ENCODE data around the gene DLG2. TPM values are rescaled to one million over a fixed set of nuclear protein-coding genes. Genes with fewer than 3 reads are reported as not detected.
"Not testable (repeated sequence)": the region's sequence is repeated elsewhere in the genome, so short reads cannot be mapped to it uniquely, and the experiment has no call there.

Gene DLG2
- total RNA-seq, 1 donor from 2014 or later, result 1.8 TPM

- peaks cover 4% of the 10 kb centered on the region for H3K9me3 Mint-ChIP-seq (ENCODE audit: unreplicated experiment)
- Histone ChIP-seq H3K27ac (ENCODE audit: low read depth, low read length) (no peak overlapping the region), H3K27me3 (ENCODE audit: insufficient read depth, low read length) (no peaks in the 10 kb centered on the region), H3K9ac (ENCODE audit: low read length) (no peak overlapping the region), H3K4me2 (ENCODE audit: low read length) (no peak overlapping the region), H3K9me3 (ENCODE audit: insufficient read depth, low read depth, low read length) (no peaks in the 10 kb centered on the region), H4K20me1 (ENCODE audit: insufficient read depth, low read length) (no peaks in the 10 kb centered on the region), H2AFZ (ENCODE audit: low read depth, low read length) (no peak overlapping the region), H3K79me2 (ENCODE audit: insufficient read depth, low read length) (no peaks in the 10 kb centered on the region), H3K4me1 (ENCODE audit: insufficient read depth, low read length) (no peaks in the 10 kb centered on the region), H3K4me3 (ENCODE audit: insufficient read depth, low read depth, low read length) (no peak overlapping the region), H3K36me3 (ENCODE audit: insufficient read depth, low read length) (no peaks in the 10 kb centered on the region)
- H3K4me1 Mint-ChIP-seq (ENCODE audit: low read depth, unreplicated experiment), result no peaks in the 10 kb centered on the region
- no peak overlapping the region for H3K4me3 Mint-ChIP-seq (ENCODE audit: unreplicated experiment)
- H3K36me3 Mint-ChIP-seq (ENCODE audit: low read depth, unreplicated experiment), result no peaks in the 10 kb centered on the region
- no peaks in the 10 kb centered on the region for H3K27me3 Mint-ChIP-seq (ENCODE audit: low read depth, unreplicated experiment)
- TF ChIP-seq CTCF (IDR thresholded peaks at IDR 0.05; ENCODE audit: insufficient read depth, low read depth, low read length) (no peak), EZH2 (IDR thresholded peaks at IDR 0.05; ENCODE audit: insufficient read depth, low read length) (no peak)
- no peak overlapping the region for H3K27ac Mint-ChIP-seq (ENCODE audit: unreplicated experiment)
- no peak for FAIRE-seq
- no peak for DNase-seq (ENCODE audit: low read depth)
Measured at GRCh38 chr11:83424376-83425136, 2202.6 kb downstream of the DLG2 start.

- not testable (repeated sequence) for H3K27me3 Mint-ChIP-seq (ENCODE audit: low read depth, unreplicated experiment); H3K79me2 ChIP-seq (ENCODE audit: insufficient read depth, low read length); H3K4me3 ChIP-seq (ENCODE audit: insufficient read depth, low read depth, low read length); H3K36me3 Mint-ChIP-seq (ENCODE audit: low read depth, unreplicated experiment); H3K4me1 ChIP-seq (ENCODE audit: insufficient read depth, low read length); H3K9me3 Mint-ChIP-seq (ENCODE audit: unreplicated experiment); H4K20me1 ChIP-seq (ENCODE audit: insufficient read depth, low read length); H3K27me3 ChIP-seq (ENCODE audit: insufficient read depth, low read length); H3K27ac ChIP-seq (ENCODE audit: low read depth, low read length); H3K36me3 ChIP-seq (ENCODE audit: insufficient read depth, low read length); H3K4me2 ChIP-seq (ENCODE audit: low read length); FAIRE-seq; DNase-seq (ENCODE audit: low read depth); H2AFZ ChIP-seq (ENCODE audit: low read depth, low read length); H3K27ac Mint-ChIP-seq (ENCODE audit: unreplicated experiment); H3K4me3 Mint-ChIP-seq (ENCODE audit: unreplicated experiment); H3K9me3 ChIP-seq (ENCODE audit: insufficient read depth, low read depth, low read length); H3K9ac ChIP-seq (ENCODE audit: low read length); H3K4me1 Mint-ChIP-seq (ENCODE audit: low read depth, unreplicated experiment)
Measured at GRCh38 chr11:83422641-83423040, 2204.5 kb downstream of the DLG2 start.

GRCh38 chr11:83410605-83411565, 2216.3 kb downstream of the DLG2 start:
- Mint-ChIP-seq H3K27me3 (ENCODE audit: low read depth, unreplicated experiment) (no peaks in the 10 kb centered on the region), H3K4me3 (ENCODE audit: unreplicated experiment) (no peak overlapping the region), H3K9me3 (ENCODE audit: unreplicated experiment) (peaks cover 3% of the 10 kb centered on the region), H3K27ac (ENCODE audit: unreplicated experiment) (no peak overlapping the region), H3K36me3 (ENCODE audit: low read depth, unreplicated experiment) (no peaks in the 10 kb centered on the region), H3K4me1 (ENCODE audit: low read depth, unreplicated experiment) (no peaks in the 10 kb centered on the region)
- Histone ChIP-seq H3K79me2 (ENCODE audit: insufficient read depth, low read length) (no peaks in the 10 kb centered on the region), H4K20me1 (ENCODE audit: insufficient read depth, low read length) (no peaks in the 10 kb centered on the region), H3K9me3 (ENCODE audit: insufficient read depth, low read depth, low read length) (no peaks in the 10 kb centered on the region), H3K4me1 (ENCODE audit: insufficient read depth, low read length) (no peaks in the 10 kb centered on the region), H3K4me3 (ENCODE audit: insufficient read depth, low read depth, low read length) (no peak overlapping the region), H3K4me2 (ENCODE audit: low read length) (no peak overlapping the region), H3K36me3 (ENCODE audit: insufficient read depth, low read length) (no peaks in the 10 kb centered on the region), H3K9ac (ENCODE audit: low read length) (no peak overlapping the region), H2AFZ (ENCODE audit: low read depth, low read length) (no peak overlapping the region), H3K27me3 (ENCODE audit: insufficient read depth, low read length) (no peaks in the 10 kb centered on the region), H3K27ac (ENCODE audit: low read depth, low read length) (no peak overlapping the region)
- no peak for DNase-seq (ENCODE audit: low read depth)
- no peak for FAIRE-seq
- no peak for TF ChIP-seq EZH2 (IDR thresholded peaks at IDR 0.05; ENCODE audit: insufficient read depth, low read length)
- no peak for TF ChIP-seq CTCF (IDR thresholded peaks at IDR 0.05; ENCODE audit: insufficient read depth, low read depth, low read length)
